HG03575 (cell line): ENCODE measurements around the gene GIPC3.
"Not testable (repeated sequence)": the region's sequence is repeated elsewhere in the genome, so short reads cannot be mapped to it uniquely, and the experiment has no call there.

Source experiments
- ATAC-seq: cut with Tn5 transposase; IDR thresholded peaks from one replicate; pipeline ENCODE4 v1.9.1; 2021; ENCODE audit not compliant: unreplicated experiment, insufficient number of reproducible peaks, low FRiP score; ENCODE audit errors: extremely low read depth

Gene GIPC3

GRCh38 chr19:3548606-3549005, 36.7 kb upstream of the GIPC3 start:
- no peak for ATAC-seq

DNA sequence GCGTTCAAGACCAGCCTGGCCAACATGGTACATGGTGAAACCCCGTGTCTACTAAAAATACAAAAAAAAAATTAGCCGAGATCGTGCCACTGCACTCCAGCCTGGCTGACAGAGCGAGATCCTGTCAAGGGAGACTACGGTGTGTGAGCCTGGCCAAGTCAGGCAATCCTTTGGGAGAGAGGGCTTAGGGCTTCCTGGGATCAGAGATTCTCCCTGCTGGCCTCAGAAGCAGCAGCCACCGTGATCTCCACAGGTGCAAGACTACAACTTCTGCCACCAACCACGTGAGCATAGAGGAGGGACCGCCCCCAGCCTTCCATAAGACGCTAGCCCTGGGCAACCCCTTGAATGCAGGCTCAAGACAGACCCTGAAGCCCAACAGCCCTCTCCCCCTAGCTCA, 35.5 kb upstream of the GIPC3 start:
- no peak for ATAC-seq

DNA sequence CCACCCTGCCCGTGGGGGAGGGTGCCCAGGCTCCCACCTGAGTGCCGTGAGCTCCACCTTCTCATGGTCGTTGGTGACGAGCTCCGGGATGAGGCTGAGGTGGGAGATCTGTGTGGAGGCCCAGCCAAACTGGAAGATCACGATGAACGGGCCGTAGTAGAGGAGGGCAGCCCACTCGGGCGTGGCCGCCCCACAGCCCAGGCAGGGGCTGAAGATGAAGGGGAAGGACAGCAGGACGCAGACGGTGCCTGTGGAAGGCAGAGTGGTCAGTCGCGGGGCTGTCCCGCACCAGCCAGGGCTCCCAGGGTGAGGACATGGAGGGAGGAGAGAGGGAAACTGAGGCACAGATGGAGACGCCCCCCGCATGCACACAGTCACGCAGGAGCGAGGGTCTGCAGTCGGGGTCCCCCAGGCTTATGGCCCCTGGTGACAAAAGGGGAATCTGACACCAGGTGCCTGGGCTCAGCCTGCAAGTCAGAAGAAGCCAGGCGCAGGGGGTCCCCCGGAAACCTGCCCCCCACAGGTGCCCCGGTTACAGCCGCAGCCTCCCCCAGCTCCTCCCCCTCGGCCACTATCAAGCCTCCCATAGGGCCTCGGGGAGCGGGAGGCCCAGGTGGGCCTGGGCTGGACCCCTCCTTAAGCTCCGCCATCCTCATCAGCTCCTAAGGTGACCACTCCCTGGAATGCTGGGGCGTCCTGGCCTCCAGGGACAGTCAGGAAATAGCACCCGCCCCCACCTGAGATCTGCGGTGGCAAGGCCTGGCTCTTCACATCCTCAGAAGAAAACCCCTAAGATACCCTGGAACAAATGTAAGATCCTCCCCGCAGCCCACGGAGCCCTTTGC, 34.1 kb upstream of the GIPC3 start:
- ATAC-seq: no peak

DNA sequence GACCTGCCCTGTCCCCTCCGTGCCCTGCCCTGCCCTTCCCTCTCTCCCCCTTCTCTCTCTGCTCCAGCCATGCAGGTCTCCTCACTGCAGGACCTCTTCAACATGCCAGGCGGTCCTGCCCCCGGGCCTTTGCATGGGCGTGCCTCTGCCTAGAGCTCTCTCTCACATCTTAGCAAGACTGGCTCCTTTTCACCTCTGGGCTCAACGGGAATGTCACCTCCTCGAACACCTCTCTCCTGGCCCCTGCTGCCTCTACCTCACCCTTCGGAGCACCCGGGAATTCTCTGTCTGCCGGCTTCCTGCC, 33.5 kb upstream of the GIPC3 start:
- no peak for ATAC-seq

GRCh38 chr19:3554254-3555083, 30.8 kb upstream of the GIPC3 start:
- no peak for ATAC-seq

- ATAC-seq: no peak
These were observed 29.4 kb upstream of the GIPC3 start for GRCh38 chr19:3555653-3556422.

DNA sequence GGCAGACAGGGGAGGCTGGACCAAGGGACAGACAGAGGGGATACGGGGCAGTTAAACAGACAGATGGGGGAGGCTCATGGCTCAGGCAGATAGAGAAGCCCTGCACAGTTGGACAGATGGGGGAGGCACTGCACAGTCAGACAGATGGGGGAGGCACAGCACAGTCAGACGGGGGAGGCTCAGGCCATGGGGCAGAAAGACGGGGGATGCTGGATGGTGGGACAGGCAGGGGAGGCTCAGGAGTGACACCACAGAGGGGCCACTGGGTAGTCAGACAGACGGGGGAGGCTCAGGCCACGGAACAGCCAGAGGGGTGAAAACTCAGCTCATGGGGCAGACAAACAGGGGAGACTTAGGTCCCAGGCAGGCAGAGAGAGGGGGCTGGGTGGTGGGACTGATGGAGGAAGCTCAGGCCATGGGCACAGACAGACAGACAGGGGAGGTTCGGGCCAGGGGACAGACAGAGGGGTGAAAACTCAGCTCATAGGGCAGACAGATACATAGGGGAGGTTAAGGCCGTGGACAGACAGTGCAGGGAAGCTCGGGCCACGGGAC, 28.8 kb upstream of the GIPC3 start:
- ATAC-seq: no peak

DNA sequence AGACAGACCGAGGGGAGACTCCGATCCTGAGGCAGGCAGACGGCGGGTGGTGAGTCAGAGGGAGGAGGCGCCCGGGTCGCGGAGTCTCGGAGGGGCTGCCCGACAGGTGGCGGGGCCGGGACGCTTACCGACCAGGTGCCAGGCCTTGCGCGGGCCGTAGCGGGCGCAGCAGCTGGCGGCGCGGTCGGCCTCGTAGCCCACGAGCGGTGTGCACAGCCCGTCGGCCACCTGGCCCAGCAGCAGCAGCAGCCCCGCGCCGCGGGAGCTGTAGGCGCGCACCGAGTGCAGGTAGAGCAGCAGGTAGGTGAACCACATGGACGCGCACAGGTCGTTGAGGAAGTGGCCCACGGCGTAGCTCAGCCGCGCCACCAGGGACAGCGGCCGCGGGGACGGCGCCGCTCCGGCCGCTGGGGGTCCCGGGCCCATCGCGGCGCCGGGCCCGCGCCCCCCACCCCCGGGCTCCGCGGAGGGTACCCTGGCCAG, 28.3 kb upstream of the GIPC3 start:
- ATAC-seq: no peak

DNA sequence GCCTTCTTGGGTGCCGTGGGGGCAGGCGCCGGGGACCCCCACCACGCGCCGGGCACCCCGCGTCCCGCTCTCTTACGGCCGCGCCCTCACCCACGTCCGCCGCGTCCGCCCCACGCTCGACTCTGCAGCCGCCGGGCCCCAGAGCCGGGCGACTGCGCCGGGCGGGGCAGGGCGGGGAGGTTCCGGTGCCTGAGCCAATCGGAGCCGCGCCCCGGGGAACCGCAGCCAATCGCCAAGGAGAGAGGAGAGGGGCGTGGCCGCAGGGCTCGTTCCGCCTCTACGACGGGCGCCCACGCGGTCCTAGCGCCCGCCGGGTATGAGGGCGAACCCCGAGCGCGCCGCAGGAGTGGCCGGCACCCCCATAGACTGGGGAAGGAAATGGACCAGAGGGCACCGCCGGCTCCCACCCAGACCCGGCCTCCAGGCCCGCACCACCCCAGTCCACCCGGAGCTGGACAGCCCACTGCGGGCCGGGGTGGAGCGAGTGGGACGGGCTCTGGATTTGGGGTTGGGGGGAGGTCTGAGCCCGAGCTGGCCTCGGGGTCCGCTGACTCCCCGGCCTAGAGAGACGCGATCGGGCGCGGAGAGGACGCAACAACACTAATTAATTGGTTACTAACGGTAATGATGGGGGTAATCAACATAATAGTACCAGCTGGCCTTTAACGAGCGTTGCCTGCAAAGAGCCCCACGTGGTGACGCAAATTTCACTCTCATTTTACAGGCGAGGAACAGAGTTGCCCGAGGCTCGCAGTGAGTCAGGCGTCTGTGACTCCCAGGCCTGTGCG, 27.6 kb upstream of the GIPC3 start, which contains the start of gene MFSD12:
Gene MFSD12, minus strand, starts transcription at position 126 of the 788 bp plus-strand sequence. CDS start 183 bp downstream, outside the sequence.
- peak; percentile 38 for ATAC-seq

GRCh38 chr19:3563709-3564524, 21.4 kb upstream of the GIPC3 start:
- ATAC-seq: no peak

- no peak for ATAC-seq
These were observed 20.1 kb upstream of the GIPC3 start for GRCh38 chr19:3565139-3565538.

DNA sequence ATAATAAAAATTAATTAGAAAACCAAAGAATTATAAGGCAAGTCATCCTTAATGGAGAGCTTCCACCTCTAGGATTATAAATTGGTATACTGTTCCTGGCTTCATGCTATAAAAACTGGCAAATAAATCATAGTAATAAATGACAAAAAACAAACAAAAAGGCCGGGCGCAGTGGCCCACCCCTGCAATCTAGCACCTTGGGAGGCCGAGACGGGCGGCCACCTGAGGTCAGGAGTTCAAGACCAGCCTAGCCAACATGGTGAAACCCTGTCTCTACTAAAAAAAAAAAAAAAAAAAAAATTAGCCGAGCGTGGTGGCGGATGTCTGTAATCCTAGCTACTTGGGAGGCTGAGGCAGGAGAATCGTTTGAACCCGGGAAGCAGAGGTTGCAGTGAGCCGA, 15.2 kb upstream of the GIPC3 start:
- not testable (repeated sequence) for ATAC-seq

DNA sequence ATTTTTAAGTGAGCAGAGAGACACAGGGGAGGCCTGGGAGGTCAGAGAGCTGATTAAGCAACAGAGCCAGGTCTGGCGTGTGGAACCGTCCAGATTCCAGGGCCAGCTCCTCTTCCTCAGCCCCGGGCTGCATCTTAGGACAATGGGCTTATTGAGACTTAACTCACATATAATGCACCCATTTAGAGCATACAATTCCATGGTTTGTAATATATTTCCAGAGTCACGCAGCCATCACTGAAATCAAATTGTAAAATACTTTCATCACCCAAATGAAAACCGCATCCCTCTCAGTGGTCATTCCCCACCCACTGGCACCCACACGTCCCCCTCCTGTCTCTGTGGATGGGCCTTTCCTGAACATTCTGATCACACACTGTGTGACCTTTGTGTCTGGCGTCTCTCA, 14.7 kb upstream of the GIPC3 start:
- no peak for ATAC-seq

DNA sequence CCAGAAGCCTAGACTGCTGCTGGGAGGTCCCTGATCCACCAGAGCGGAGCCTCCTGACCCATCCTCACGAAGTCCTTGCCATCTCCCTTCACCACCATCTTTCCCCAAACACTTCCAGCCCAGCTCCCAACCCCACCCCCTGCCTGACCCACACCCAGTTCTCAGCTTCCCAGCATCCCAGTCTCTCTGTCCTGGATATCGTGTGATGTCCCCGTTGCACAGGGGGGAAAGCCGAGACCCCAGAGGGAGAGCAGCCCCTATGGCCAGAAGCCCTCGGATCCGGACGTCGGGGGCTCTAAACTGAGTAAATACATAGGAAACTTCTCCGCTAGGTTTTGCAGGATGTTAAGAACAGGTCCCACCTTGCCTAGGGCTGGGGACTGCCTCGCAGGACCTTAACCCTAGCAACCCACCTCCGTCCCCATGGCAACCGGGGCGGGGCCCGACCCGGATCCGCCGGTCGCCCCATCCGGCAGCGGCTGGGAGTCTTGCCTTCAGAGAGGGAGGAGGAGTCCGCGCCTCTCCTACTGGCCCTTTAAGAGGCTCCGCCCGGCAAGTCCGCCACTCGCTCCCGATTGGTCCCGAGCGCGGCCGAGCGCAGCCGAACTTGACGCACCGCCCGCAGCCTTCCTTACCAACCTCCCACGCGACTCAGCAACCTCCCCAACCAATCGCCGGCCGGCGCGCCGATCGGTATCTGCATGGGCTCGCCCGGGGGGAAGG, 13.0 kb upstream of the GIPC3 start:
- ATAC-seq: peak; percentile 77

DNA sequence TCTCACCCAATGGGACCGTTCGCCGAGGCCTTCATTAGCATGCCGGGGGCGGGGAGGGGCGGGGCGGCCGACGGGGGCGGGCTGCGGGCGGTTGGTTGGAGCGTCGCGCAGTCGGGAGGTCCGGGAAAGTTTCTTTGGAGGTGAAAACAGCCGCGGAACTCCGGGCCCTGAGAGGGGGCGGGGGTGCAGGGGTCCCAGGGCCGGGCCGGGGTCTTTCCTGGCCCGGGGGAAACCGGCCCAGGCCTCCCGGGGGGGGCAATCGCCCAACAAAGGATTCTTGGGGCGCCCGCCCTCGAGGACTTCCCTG, 12.5 kb upstream of the GIPC3 start, which contains the start of gene HMG20B:
Gene HMG20B, plus strand, starts transcription at position 90 of the 307 bp plus-strand sequence. CDS start 366 bp downstream, outside the sequence.
- no peak for ATAC-seq

GRCh38 chr19:3573162-3573857, 12.0 kb upstream of the GIPC3 start:
- no peak for ATAC-seq
